Measurements from ENCODE around the gene SMARCB1.

SMARCB1 gene

DNA sequence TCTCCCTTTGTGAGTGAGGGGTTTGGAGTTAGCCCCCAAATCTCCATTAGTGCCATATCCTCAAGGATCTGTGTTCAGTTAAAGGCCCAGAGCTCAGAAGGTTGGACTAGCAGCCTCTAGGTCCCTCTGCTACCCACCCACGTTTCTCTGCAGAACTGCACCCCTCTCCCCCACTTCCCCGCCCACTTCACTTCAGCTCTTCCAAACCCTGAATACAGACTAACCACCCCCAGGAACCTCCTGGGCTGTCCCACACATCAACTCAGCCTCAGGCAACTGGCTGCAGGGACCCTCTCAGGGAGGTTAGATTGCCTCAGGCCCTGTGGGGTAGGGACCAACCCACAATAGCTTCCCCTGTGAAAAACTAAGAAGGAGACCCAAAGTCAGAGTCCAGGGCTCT lies 33.4 kb upstream of the SMARCB1 start:
- Histone ChIP-seq H2AFZ (ENCODE audit: low read length) (no peak overlapping the region), H3F3A (ENCODE audit: insufficient read depth, low read length) (peaks cover 3% of the 10 kb centered on the region; the same call in 1 of the 2 replicates), H4K20me1 (ENCODE audit: insufficient read depth, low read length) (no peaks in the 10 kb centered on the region), H3K4me2 (ENCODE audit: low read depth, low read length) (no peak overlapping the region), H3K79me2 (ENCODE audit: low read length) (no peaks in the 10 kb centered on the region), H3K9me3 (replicated peaks; ENCODE audit: insufficient read depth, low read length) (no peaks in the 10 kb centered on the region), H3K4me1 (ENCODE audit: low read length) (peaks cover 5% of the 10 kb centered on the region; the same call in 1 of the 2 replicates), H3K4me3 (ENCODE audit: low read length) (no peak overlapping the region), H3K9ac (ENCODE audit: low read length) (no peak overlapping the region), H3K27ac (ENCODE audit: low read length) (no peak overlapping the region), H3K36me3 (replicated peaks; ENCODE audit: insufficient read depth, low read length) (no peaks in the 10 kb centered on the region), H3K27me3 (replicated peaks; ENCODE audit: insufficient read depth, low read length) (no peaks in the 10 kb centered on the region), H3K9me2 (replicated peaks; ENCODE audit: insufficient read depth, low read length) (no peaks in the 10 kb centered on the region)
- DNase-seq = no peak
- TF ChIP-seq, protein P1, sequence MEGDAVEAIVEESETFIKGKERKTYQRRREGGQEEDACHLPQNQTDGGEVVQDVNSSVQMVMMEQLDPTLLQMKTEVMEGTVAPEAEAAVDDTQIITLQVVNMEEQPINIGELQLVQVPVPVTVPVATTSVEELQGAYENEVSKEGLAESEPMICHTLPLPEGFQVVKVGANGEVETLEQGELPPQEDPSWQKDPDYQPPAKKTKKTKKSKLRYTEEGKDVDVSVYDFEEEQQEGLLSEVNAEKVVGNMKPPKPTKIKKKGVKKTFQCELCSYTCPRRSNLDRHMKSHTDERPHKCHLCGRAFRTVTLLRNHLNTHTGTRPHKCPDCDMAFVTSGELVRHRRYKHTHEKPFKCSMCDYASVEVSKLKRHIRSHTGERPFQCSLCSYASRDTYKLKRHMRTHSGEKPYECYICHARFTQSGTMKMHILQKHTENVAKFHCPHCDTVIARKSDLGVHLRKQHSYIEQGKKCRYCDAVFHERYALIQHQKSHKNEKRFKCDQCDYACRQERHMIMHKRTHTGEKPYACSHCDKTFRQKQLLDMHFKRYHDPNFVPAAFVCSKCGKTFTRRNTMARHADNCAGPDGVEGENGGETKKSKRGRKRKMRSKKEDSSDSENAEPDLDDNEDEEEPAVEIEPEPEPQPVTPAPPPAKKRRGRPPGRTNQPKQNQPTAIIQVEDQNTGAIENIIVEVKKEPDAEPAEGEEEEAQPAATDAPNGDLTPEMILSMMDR (IDR thresholded peaks at IDR 0.05; ENCODE audit: low read length) = no peak
- TF ChIP-seq EZH2phosphoT487 (IDR thresholded peaks at IDR 0.05; ENCODE audit: low read length) = no peak

DNA sequence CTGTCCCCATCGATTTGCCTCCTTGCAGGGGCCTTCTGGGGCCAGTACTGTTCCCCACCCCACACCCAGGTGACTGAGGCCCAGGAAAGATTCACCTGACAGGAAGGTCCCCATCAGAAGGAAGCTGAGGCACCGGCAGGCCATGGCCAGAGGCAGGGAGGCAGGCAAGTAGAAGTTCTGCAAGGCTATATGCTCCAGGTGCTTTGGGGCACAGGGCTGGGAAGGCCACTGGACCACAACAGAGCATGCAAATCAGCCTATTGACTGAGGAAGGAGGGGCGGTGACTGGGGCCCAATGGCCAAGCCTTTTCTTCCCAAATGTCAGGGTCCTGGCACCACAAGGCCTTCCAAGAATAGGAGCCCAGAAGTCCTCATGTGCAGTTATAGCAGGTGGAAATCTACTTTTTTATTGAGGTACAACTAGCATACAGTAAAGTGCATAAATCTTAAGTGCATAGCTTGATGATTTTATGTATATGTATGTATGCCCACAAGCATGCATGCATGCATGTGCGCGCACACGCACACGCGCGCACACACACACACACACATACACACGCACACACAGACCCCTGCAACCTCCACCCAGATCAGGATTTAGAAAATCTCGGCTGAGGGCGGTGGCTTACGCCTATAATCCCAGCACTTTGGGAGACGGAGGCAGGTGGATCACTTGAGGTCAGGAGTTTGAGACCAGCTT lies 32.4 kb upstream of the SMARCB1 start, which contains the start of gene VPREB3:
Gene VPREB3 (minus strand): TSS at position 206 of the 700 bp plus-strand sequence. CDS start 62 bp downstream, at position 144.
- no peak within 1 kb of the TSS for H2AFZ ChIP-seq (ENCODE audit: low read length)
- H3K4me1 ChIP-seq (ENCODE audit: low read length) = peaks cover 5% of the 10 kb centered on the region; the same call in 1 of the 2 replicates
- peaks cover 3% of the 10 kb centered on the region; the same call in 1 of the 2 replicates for H3F3A ChIP-seq (ENCODE audit: insufficient read depth, low read length)
- H3K9me2 ChIP-seq (replicated peaks; ENCODE audit: insufficient read depth, low read length) = no peaks in the 10 kb centered on the region
- no peaks in the 10 kb centered on the region for H3K36me3 ChIP-seq (replicated peaks; ENCODE audit: insufficient read depth, low read length)
- no peak for DNase-seq
- H3K4me3 ChIP-seq (ENCODE audit: low read length) = no peak within 1 kb of the TSS
- no peak within 1 kb of the TSS for H3K4me2 ChIP-seq (ENCODE audit: low read depth, low read length)
- H3K27me3 ChIP-seq (replicated peaks; ENCODE audit: insufficient read depth, low read length) = no peaks in the 10 kb centered on the region
- no peaks in the 10 kb centered on the region for H4K20me1 ChIP-seq (ENCODE audit: insufficient read depth, low read length)
- no peak for TF ChIP-seq EZH2 (optimal IDR thresholded peaks at IDR 0.05; ENCODE audit: low read depth, low read length)
- TF ChIP-seq, protein P1 (IDR thresholded peaks at IDR 0.05; ENCODE audit: low read length) = no peak
- TF ChIP-seq EZH2phosphoT487 (IDR thresholded peaks at IDR 0.05; ENCODE audit: low read length) = no peak
- H3K27ac ChIP-seq (ENCODE audit: low read length) = no peak within 1 kb of the TSS
- no peak within 1 kb of the TSS for H3K9ac ChIP-seq (ENCODE audit: low read length)
- no peaks in the 10 kb centered on the region for H3K79me2 ChIP-seq (ENCODE audit: low read length)
- no peaks in the 10 kb centered on the region for H3K9me3 ChIP-seq (replicated peaks; ENCODE audit: insufficient read depth, low read length)

DNA sequence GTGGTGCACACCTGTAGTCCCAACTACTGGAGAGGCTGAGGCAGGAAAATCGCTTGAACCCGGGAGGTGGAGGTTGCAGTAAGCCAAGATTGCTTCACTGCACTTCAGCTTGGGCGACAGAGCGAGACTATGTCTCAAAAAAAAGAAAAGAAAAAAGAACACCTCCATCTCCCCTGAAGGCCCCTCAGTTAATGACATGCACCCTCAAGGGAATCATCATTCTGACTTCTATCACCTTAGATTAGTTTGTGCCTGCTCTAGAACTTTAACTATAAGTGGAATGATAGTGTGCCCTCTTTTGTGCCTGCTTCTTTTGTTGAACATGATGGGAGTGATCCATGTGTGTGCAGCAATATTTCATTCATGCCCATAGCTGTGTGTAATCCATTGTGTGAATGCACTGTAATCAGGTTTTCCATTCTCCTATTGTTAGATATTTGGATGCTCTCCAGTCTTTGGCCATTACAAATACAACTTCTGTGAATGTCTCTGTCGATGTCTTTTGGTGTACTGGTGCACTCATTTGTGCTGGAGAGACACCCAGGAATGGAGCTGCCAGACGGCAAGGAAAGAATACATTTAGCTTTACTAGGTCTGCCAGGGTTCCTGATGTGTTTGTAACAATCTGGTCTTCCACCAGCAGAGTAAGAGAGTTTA lies 31.7 kb upstream of the SMARCB1 start:
- DNase-seq = no peak
- Histone ChIP-seq H3K9ac (ENCODE audit: low read length) (no peak overlapping the region), H3K9me2 (replicated peaks; ENCODE audit: insufficient read depth, low read length) (no peaks in the 10 kb centered on the region), H3K36me3 (replicated peaks; ENCODE audit: insufficient read depth, low read length) (no peaks in the 10 kb centered on the region), H3K4me1 (ENCODE audit: low read length) (peaks cover 5% of the 10 kb centered on the region; the same call in 1 of the 2 replicates), H3K4me3 (ENCODE audit: low read length) (no peak overlapping the region), H2AFZ (ENCODE audit: low read length) (no peak overlapping the region), H3F3A (ENCODE audit: insufficient read depth, low read length) (peaks cover 3% of the 10 kb centered on the region; the same call in 1 of the 2 replicates), H3K27me3 (replicated peaks; ENCODE audit: insufficient read depth, low read length) (no peaks in the 10 kb centered on the region), H3K27ac (ENCODE audit: low read length) (no peak overlapping the region), H3K4me2 (ENCODE audit: low read depth, low read length) (no peak overlapping the region), H3K9me3 (replicated peaks; ENCODE audit: insufficient read depth, low read length) (no peaks in the 10 kb centered on the region), H3K79me2 (ENCODE audit: low read length) (no peaks in the 10 kb centered on the region), H4K20me1 (ENCODE audit: insufficient read depth, low read length) (no peaks in the 10 kb centered on the region)
- no peak for TF ChIP-seq EZH2 (optimal IDR thresholded peaks at IDR 0.05; ENCODE audit: low read depth, low read length)
